ENCODE measurements around the gene SLC50A1. TPM values are rescaled to one million over a fixed set of nuclear protein-coding genes. Genes with fewer than 3 reads are reported as not detected.

The SLC50A1 gene
- total and polyA plus RNA-seq, 9 of the 15 experiments (the other 6 are each of a cell fraction or from before 2014, with no cell fraction given): 46.5 to 132 (median 91.9) TPM

DNA sequence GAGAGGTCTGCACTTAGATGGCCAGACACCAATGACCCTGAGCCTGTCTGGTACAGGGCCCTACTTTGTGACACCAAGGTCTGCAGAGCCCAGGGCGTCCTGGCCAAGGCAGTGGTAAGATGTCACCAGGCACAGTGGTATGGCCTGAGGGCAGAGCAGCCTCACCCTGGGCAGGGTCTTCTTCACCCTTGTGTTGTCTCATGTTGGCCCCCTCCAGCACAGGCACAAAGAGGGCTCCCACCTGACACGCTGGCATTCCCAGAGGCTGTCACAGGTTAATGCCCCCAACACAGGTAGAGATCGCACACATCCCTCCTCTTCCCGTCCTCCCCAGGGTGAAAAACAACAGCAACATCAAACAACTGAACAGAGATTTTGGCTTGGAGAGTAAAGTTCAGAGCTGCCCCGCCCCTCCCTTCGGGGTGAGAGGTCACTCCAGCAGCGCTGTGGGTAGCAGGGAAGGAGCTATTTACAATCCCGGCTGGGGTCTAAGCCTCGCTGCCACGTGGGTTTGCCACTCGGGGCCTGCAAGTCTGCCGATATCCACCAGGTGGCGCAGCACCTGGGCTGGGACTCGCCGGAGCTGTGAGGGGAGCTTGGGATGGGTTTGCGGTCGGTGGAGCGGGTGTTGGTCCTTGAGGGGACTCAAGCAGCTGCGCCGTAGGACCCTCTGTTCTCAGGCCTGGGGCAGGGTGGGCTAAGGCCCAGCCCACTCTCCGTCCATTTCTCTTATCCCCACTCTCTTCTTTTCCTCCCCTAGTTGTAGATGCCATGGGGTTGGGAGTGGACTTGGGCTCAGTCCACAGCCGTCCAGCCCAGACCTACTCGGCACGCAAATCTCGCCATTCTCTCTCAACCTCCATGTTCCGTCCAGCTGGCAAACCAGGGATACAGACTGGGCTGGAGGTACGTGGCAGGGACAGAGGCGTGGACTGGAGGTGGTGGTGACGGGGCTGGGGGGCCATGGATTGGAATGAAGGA, 44.3 kb upstream of the SLC50A1 start (continued):
- TF ChIP-seq, protein P1, sequence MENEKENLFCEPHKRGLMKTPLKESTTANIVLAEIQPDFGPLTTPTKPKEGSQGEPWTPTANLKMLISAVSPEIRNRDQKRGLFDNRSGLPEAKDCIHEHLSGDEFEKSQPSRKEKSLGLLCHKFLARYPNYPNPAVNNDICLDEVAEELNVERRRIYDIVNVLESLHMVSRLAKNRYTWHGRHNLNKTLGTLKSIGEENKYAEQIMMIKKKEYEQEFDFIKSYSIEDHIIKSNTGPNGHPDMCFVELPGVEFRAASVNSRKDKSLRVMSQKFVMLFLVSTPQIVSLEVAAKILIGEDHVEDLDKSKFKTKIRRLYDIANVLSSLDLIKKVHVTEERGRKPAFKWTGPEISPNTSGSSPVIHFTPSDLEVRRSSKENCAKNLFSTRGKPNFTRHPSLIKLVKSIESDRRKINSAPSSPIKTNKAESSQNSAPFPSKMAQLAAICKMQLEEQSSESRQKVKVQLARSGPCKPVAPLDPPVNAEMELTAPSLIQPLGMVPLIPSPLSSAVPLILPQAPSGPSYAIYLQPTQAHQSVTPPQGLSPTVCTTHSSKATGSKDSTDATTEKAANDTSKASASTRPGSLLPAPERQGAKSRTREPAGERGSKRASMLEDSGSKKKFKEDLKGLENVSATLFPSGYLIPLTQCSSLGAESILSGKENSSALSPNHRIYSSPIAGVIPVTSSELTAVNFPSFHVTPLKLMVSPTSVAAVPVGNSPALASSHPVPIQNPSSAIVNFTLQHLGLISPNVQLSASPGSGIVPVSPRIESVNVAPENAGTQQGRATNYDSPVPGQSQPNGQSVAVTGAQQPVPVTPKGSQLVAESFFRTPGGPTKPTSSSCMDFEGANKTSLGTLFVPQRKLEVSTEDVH (IDR thresholded peaks at IDR 0.05; ENCODE audit: low read depth, partially characterized antibody): no peak
- TF ChIP-seq EP400 (IDR thresholded peaks at IDR 0.05) (peak; percentile 70), ZBTB8A (IDR thresholded peaks at IDR 0.05; ENCODE audit: partially characterized antibody) (no peak), SP1 (CRISPR knock-in tag; IDR thresholded peaks at IDR 0.05) (peak; percentile 54; the same call in 1 of the 2 replicates), ARID2 (IDR thresholded peaks at IDR 0.05) (peak; percentile 23; the same call in 1 of the 2 replicates), NR2C1 (IDR thresholded peaks at IDR 0.05) (peak; percentile 83), NR2C1 (tag; IDR thresholded peaks at IDR 0.05) (peak; percentile 71; the same call in 1 of the 2 replicates), PCBP2 (IDR thresholded peaks at IDR 0.05; ENCODE audit: low read depth, low read length, poor library complexity, severe bottlenecking) (no peak), JUND (IDR thresholded peaks at IDR 0.05; ENCODE audit: borderline replicate concordance, low read depth, low read length) (peak; percentile 24; the same call in 1 of the 2 replicates), JUND (tag; IDR thresholded peaks at IDR 0.05; ENCODE audit: borderline replicate concordance, low read depth, low read length) (no peak), NEUROD1 (IDR thresholded peaks at IDR 0.05; ENCODE audit: borderline replicate concordance, low read depth, low read length, partially characterized antibody) (peak; percentile 33), BHLHE40 (IDR thresholded peaks at IDR 0.05; ENCODE audit: low read length) (0 out of 2 replicates have a peak, but pooled peaks have one; percentile 12), CREM (IDR thresholded peaks at IDR 0.05; ENCODE audit: low read depth) (peak; percentile 48; the same call in 1 of the 2 replicates), CXXC5 (CRISPR knock-in tag; IDR thresholded peaks at IDR 0.05) (peak; percentile 28), JUN (IDR thresholded peaks at IDR 0.05; ENCODE audit: borderline replicate concordance, low read depth, low read length) (no peak; the same call in 1 of the 2 replicates), JUN (CRISPR knock-in tag; IDR thresholded peaks at IDR 0.05; ENCODE audit: borderline replicate concordance) (no peak), HMGN3 (IDR thresholded peaks at IDR 0.05; ENCODE audit: borderline replicate concordance, extremely low read depth, insufficient read length, low read depth, low read length) (peak; percentile 33)
- TF ChIP-seq, protein P2, sequence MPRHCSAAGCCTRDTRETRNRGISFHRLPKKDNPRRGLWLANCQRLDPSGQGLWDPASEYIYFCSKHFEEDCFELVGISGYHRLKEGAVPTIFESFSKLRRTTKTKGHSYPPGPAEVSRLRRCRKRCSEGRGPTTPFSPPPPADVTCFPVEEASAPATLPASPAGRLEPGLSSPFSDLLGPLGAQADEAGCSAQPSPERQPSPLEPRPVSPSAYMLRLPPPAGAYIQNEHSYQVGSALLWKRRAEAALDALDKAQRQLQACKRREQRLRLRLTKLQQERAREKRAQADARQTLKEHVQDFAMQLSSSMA (CRISPR knock-in tag; IDR thresholded peaks at IDR 0.05): no peak
- TF ChIP-seq, protein P3, sequence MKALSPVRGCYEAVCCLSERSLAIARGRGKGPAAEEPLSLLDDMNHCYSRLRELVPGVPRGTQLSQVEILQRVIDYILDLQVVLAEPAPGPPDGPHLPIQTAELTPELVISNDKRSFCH (CRISPR knock-in tag; IDR thresholded peaks at IDR 0.05): no peak
- TF ChIP-seq, protein P3 (tag; IDR thresholded peaks at IDR 0.05): 0 out of 2 replicates have a peak, but pooled peaks have one; percentile 29
- TF ChIP-seq, protein P4, sequence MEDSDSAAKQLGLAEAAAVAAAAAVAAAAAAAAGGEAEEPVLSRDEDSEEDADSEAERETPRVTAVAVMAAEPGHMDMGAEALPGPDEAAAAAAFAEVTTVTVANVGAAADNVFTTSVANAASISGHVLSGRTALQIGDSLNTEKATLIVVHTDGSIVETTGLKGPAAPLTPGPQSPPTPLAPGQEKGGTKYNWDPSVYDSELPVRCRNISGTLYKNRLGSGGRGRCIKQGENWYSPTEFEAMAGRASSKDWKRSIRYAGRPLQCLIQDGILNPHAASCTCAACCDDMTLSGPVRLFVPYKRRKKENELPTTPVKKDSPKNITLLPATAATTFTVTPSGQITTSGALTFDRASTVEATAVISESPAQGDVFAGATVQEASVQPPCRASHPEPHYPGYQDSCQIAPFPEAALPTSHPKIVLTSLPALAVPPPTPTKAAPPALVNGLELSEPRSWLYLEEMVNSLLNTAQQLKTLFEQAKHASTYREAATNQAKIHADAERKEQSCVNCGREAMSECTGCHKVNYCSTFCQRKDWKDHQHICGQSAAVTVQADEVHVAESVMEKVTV (CRISPR knock-in tag; IDR thresholded peaks at IDR 0.05): peak; percentile 72

Measured in K562 (cell line).